IPS-15b (cell line): ENCODE measurements around the gene SAP25.
"Not testable (repeated sequence)": the region's sequence is repeated elsewhere in the genome, so short reads cannot be mapped to it uniquely, and the experiment has no call there.

Source experiments
- H3K27me3 ChIP-seq: one replicate; pipeline ENCODE4 v1.6.1; 2013; ENCODE audit warnings: low read length; ENCODE audit not compliant: control insufficient read depth, insufficient read depth
- H3K36me3 ChIP-seq: one replicate; pipeline ENCODE4 v1.6.1; 2013; ENCODE audit warnings: low read length; ENCODE audit not compliant: control insufficient read depth, insufficient read depth
- H3K4me1 ChIP-seq: one replicate; pipeline ENCODE4 v1.6.1; 2013; ENCODE audit warnings: mild to moderate bottlenecking, low read length; ENCODE audit not compliant: control insufficient read depth, insufficient read depth
- H3K4me3 ChIP-seq: one replicate; pipeline ENCODE4 v1.5.1; 2013; ENCODE audit warnings: low read depth, low read length
- H3K9ac ChIP-seq: one replicate; pipeline ENCODE4 v1.6.1; 2013; ENCODE audit warnings: low read depth, mild to moderate bottlenecking, low read length
- H3K9me3 ChIP-seq: one replicate; pipeline ENCODE4 v1.6.1; 2013; ENCODE audit warnings: mild to moderate bottlenecking, low read length; ENCODE audit not compliant: control insufficient read depth, insufficient read depth

The SAP25 gene

GRCh38 chr7:100563100-100563564 lies 10.6 kb downstream of the SAP25 start:
- no peak overlapping the region for H3K4me3 ChIP-seq
- peaks cover 3% of the 10 kb centered on the region for H3K4me1 ChIP-seq
- no peak overlapping the region for H3K9ac ChIP-seq
- H3K9me3 ChIP-seq: no peaks in the 10 kb centered on the region
- peaks cover 16% of the 10 kb centered on the region for H3K36me3 ChIP-seq
- no peaks in the 10 kb centered on the region for H3K27me3 ChIP-seq

DNA sequence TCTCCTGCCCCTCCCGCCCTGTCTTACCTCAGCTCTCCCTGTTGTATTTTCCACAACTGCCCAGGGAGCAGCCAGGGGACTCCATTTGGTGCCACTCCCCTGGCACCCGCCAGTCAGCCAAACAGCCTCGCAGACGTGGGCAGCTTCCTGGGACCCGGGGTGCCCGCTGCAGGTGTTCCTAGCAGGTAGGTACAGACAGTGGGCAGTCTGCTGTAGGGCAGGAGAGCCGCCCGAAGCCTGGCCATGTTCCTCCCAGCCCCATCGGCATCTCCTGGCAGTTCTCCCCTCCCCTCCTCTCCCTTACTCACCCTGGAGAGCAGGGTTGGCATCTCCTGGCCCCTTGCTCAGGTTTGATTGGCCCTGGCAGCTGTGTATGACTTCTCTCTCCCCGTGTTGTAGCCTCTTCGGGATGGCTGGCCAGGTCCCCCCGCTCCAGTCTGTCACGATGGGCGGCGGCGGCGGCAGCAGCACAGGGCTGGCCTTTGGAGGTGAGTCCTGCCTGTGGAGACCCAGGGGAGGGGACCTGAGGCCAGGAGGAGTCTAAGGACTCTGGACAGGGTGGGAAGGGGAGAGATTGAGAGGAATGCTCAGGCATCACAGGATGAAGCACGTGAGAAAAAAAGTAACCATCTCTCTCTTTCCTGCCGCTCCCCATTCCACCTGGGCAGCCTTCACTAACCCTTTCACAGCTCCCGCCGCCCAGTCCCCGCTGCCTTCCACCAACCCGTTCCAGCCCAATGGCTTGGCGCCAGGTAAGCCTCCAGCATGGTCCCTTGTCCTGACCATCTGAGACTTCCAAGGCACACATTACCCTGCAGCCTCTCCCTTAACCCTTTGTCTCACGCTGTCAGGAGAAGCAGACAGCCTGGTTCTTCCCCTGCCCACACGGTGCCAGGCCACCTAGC lies 11.3 kb downstream of the SAP25 start:
- H3K9ac ChIP-seq: no peak overlapping the region
- H3K36me3 ChIP-seq: peaks cover 16% of the 10 kb centered on the region
- peaks cover 3% of the 10 kb centered on the region for H3K4me1 ChIP-seq
- no peaks in the 10 kb centered on the region for H3K9me3 ChIP-seq
- H3K4me3 ChIP-seq: no peak overlapping the region
- H3K27me3 ChIP-seq: no peaks in the 10 kb centered on the region

DNA sequence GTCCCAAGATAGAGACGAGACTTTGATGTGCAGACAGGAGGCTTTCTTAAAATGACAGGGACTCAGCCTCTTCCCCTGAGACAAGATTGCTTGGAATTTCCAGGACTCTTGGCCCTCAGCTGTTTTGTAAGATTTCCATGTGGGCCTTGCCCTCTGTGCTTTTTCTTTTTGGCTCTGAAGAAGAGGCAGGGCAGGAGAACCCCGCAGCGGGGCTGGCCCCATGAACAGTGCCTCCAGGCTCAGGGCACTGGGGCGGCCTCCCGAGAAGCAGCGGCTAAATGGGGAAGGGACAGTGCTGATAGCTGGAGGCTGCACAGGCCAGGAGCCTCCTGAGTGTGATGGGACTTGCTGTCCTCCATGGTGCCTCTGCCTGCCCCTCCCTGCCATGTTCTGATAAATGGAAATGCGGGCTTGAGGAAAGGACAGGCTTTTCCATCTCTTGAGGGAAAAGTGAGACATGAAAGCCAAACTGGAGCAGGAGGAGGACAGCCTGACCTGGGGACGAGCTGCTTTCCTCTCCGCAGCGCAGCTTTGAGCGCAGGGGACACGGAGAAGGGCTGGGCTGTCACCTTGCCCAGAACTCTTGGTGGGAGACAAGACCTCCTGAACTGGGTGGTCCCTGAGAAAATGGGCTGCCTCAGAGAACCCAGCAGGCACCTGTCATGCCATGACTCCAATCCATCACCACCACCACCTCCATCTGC lies 12.1 kb downstream of the SAP25 start:
- Histone ChIP-seq H3K4me3 (no peak overlapping the region), H3K36me3 (peaks cover 16% of the 10 kb centered on the region), H3K4me1 (peaks cover 3% of the 10 kb centered on the region), H3K9me3 (no peaks in the 10 kb centered on the region), H3K27me3 (no peaks in the 10 kb centered on the region), H3K9ac (no peak overlapping the region)

GRCh38 chr7:100559127-100559526 lies 14.6 kb downstream of the SAP25 start:
- Histone ChIP-seq H3K4me1 (peaks cover 2% of the 10 kb centered on the region), H3K9ac (no peak overlapping the region), H3K36me3 (peaks cover 15% of the 10 kb centered on the region), H3K27me3 (no peaks in the 10 kb centered on the region), H3K9me3 (no peaks in the 10 kb centered on the region), H3K4me3 (no peak overlapping the region)

DNA sequence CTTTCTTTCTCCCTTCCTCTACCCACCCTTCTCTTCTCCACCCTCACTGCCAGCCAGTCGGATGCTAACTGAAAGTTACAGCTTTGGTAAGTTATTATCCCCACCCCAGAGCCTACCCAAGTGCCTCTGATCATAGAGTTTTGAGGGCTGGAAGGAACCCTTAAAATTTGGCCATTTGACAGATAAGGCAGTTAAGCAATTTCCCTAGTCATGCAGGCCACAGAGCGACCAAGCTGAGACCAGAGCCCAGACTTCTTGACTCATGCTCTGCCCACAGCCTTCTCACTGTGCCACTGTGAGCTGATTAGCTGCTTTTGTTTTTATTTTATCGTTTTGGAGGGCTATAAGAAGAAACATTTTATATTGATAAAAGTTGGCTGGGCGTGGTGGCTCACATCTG lies 17.2 kb downstream of the SAP25 start:
- peaks cover 11% of the 10 kb centered on the region for H3K36me3 ChIP-seq

DNA sequence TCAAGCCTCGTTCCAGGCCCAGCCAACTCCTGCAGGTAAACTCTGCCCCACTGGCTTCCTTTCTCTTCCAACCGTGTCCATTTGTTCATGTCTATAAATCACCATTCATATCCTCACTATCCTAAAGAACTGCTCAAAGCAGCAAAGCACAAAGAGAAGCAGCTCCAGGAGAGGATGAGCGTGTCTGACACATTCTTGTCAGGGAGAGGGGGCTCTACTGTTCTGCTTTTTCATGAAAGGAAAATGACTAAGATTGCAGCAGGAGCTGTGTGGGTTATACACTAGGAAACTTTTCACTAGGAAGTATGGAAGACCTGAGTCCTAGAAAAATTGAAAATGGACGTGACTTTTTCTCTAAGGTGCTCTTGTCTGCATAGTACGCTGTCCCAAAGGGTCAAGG lies 18.0 kb downstream of the SAP25 start:
- Histone ChIP-seq H3K9me3 (no peaks in the 10 kb centered on the region), H3K4me3 (no peak overlapping the region), H3K27me3 (no peaks in the 10 kb centered on the region), H3K9ac (no peak overlapping the region), H3K36me3 (peaks cover 11% of the 10 kb centered on the region), H3K4me1 (no peaks in the 10 kb centered on the region)

More for the DNA sequence above, 17.2 kb downstream of the SAP25 start:
- no peaks in the 10 kb centered on the region for H3K9me3 ChIP-seq
- H3K27me3 ChIP-seq: no peaks in the 10 kb centered on the region
- H3K4me1 ChIP-seq: no peaks in the 10 kb centered on the region
- H3K4me3 ChIP-seq: no peak overlapping the region
- no peak overlapping the region for H3K9ac ChIP-seq

DNA sequence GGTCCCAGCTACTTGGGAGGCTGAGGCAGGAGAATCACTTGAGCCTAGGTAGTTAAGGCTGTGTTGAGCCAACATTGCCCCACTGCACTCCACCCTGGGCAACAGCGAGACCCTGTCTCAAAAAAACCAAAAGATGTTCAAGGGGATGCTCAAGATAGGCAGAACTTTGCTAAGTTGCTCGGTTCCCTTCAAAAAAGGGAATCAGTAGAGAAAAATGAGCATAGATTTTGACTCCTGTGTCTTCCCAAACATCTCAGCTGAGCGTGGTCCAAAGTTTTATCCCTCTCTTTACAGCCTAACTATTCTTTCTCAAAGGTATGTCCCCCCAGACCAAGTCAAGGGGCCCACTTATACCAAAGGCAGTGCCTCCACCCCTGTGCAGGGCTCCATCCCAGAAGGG lies 20.7 kb downstream of the SAP25 start:
- Histone ChIP-seq H3K4me3 (no peak overlapping the region), H3K9me3 (no peaks in the 10 kb centered on the region), H3K27me3 (no peaks in the 10 kb centered on the region), H3K4me1 (no peaks in the 10 kb centered on the region), H3K9ac (no peak overlapping the region), H3K36me3 (peaks cover 11% of the 10 kb centered on the region)

DNA sequence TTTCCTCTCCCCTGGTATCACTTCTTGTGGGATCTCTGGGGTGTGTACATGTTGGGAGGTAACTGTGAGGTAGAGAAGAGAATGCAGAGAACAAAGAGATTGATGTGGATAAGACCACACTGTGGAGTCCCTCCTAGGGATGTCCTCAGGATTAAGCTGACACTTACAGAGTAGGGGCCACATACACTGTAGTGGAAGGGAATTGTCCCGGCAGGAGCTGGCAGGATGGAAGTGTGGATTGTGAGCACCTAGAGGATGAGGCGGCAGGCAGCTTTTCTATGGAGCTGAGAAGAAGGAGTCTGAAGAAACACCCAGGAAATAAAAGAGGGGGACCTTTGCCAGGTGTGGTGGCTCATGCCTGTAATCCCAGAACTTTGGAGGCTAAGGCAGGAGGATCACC lies 21.2 kb downstream of the SAP25 start:
- H3K27me3 ChIP-seq: no peaks in the 10 kb centered on the region
- no peaks in the 10 kb centered on the region for H3K9me3 ChIP-seq
- H3K9ac ChIP-seq: no peak overlapping the region
- H3K4me1 ChIP-seq: no peaks in the 10 kb centered on the region
- no peak overlapping the region for H3K4me3 ChIP-seq
- H3K36me3 ChIP-seq: peaks cover 11% of the 10 kb centered on the region

- H3K36me3 ChIP-seq, H3K9me3 ChIP-seq, H3K27me3 ChIP-seq, H3K9ac ChIP-seq, H3K4me3 ChIP-seq: not testable (repeated sequence)
- peaks cover 21% of the 10 kb centered on the region for H3K4me1 ChIP-seq
Measured at GRCh38 chr7:100548446-100548845, 25.3 kb downstream of the SAP25 start.

DNA sequence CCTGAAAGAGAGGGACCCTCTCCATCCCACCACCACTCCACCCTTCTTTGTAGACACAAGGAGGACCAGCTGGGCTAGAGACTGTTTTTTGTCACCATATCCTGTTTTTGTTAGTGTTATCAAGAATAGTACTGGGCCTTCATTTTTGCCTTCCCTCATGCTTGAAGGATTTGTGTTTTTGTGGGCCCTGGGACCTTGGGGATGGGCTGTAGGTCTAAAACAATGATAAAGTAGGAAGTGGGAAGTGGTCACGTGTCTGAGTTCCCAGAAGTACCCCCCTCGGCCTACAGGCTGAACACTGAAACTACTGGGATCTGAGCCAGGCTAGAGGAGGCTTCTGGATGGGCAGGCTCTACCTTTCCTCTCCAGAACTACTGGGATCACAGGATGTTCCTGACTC lies 25.8 kb downstream of the SAP25 start:
- Histone ChIP-seq H3K27me3 (no peaks in the 10 kb centered on the region), H3K9ac (no peak overlapping the region), H3K4me1 (peaks cover 24% of the 10 kb centered on the region), H3K9me3 (no peaks in the 10 kb centered on the region), H3K36me3 (peaks cover under 1% of the 10 kb centered on the region), H3K4me3 (no peak overlapping the region)

DNA sequence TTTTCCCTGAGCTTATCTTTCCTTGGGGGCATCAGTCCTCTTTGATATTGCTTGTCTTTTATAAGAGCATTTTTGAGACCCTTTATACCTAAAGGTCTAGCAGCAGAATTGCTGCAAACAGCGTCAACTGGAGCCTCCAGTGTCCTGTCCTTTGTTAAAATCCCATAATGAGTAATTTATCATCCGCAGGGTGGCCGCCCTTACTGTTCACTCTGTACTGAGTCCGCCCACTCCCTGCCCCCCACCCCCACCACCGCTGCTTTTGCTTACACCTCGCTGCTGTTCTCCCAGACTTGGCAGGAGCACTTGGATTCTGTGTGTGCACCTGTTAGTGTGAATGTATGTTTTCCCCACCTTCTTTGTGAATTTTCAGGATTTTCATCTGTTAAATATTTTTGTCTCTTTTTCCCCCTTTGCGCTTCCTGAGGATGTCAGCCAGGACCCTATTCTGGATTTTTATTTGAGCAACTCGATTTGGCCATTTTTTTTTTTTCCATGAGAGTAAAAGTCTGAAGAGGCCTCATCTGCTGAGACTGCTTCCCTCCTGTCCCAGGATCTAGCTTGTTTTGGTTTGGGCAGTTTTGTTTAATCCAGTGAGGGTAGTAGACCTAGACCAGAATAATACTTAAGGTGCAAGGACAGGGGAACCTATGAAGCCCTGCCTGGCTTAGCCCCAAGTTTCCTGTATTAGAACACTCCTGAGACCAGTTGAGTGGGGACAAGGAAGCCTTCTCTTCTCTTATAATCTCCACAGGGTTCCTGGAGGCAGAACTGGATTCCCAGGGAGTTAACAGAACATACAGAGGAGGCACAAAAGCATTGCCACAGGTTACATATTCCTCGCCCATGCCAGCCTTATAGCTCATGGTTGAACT lies 26.5 kb downstream of the SAP25 start:
- Histone ChIP-seq H3K27me3 (no peaks in the 10 kb centered on the region), H3K4me1 (peaks cover 29% of the 10 kb centered on the region), H3K4me3 (no peak overlapping the region), H3K9me3 (no peaks in the 10 kb centered on the region), H3K9ac (no peak overlapping the region), H3K36me3 (no peaks in the 10 kb centered on the region)
